GM18907 (cell line): Measurements from ENCODE around the gene TCIRG1.
"Not testable (repeated sequence)": the region's sequence is repeated elsewhere in the genome, so short reads cannot be mapped to it uniquely, and the experiment has no call there.

Experiments
- ATAC-seq: cut with Tn5 transposase; IDR thresholded peaks from one replicate; pipeline ENCODE4 v1.9.1; 2021; ENCODE audit warnings: mild to moderate bottlenecking, moderate library complexity; ENCODE audit not compliant: unreplicated experiment

Gene TCIRG1, protein sequence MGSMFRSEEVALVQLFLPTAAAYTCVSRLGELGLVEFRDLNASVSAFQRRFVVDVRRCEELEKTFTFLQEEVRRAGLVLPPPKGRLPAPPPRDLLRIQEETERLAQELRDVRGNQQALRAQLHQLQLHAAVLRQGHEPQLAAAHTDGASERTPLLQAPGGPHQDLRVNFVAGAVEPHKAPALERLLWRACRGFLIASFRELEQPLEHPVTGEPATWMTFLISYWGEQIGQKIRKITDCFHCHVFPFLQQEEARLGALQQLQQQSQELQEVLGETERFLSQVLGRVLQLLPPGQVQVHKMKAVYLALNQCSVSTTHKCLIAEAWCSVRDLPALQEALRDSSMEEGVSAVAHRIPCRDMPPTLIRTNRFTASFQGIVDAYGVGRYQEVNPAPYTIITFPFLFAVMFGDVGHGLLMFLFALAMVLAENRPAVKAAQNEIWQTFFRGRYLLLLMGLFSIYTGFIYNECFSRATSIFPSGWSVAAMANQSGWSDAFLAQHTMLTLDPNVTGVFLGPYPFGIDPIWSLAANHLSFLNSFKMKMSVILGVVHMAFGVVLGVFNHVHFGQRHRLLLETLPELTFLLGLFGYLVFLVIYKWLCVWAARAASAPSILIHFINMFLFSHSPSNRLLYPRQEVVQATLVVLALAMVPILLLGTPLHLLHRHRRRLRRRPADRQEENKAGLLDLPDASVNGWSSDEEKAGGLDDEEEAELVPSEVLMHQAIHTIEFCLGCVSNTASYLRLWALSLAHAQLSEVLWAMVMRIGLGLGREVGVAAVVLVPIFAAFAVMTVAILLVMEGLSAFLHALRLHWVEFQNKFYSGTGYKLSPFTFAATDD

DNA sequence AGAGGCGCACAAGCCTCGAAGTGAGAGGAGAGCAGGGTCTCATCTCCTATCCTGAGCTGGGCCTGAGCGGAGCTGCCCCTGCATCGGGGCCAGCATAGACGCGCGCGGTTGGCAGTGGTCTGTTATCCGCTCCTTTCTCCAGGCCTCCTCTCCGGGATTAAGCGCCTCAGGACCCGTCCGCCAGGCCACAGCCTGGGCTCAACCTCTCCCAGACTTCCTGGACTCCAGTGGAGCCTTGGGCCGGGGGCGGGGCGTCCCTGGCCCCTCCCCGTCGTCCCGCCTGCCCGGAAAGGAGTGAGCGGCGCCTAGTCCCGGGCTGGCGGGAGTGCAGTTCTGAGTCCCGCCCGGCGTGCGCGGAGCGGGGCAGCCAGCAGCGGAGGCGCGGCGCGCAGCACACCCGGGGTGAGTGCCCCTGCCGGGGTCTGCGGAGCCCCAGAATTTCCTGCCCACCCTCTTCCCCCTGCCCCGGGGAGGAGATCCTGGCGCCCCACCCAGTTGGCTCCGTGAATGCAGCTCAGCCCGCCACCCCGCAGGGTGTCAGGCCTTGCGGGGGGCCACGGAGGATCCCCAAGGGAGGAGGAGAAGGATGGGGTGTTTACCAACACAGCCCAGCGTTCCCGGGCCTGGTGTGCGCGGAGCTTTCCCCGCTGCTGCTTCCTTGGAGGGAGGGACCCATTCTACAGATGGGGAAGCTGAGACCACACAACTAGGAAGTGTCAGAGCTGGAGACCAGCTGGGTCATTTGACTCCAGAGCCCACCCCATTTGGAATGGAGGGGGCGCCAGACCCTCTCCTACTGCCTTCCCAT is at the start of gene TCIRG1:
TCIRG1 (plus strand) TSS at position 308 of the 808 bp plus-strand sequence. CDS start 2,247 bp downstream, outside the sequence.
- no peak for ATAC-seq

DNA sequence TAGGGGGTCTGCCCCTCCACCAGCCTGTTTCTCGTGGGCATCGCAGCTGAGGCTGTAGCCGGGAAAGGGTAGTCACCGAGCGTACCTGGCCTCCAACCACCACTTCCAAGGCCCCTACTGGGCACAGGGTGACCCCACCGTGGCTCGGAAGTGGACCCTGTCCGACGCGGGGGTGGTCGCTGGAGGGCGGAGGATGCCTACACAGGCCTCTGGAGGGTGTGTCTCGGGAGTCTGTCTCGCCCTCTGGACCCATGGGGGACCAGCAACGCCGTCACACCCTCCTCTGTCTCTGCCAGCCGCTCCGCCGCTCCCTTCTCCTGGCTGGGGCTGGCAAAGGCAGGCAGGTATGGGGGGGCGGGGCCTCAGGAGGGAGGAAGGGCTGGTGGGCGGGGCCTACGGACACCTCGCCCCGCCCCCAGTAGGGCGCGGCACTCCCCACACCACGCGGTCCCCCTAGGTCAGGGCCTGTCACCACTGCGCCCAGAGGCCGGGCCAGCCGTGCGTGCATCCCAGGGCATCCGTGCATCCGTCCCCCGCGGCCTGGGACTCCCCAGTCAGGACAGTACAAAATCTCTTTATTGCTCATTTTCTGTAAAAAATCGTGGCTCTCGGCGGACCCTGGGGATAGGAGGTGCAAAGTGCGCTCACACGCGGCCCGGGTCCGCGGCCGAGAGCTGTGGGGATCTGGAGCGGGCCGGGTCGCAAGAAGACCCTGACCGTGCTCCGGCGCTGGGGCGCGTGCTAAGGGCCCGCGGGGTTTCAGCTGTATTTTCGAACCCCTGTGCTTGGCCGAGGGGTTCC is 48.1 kb upstream of the TCIRG1 start:
- ATAC-seq = not testable (repeated sequence)

DNA sequence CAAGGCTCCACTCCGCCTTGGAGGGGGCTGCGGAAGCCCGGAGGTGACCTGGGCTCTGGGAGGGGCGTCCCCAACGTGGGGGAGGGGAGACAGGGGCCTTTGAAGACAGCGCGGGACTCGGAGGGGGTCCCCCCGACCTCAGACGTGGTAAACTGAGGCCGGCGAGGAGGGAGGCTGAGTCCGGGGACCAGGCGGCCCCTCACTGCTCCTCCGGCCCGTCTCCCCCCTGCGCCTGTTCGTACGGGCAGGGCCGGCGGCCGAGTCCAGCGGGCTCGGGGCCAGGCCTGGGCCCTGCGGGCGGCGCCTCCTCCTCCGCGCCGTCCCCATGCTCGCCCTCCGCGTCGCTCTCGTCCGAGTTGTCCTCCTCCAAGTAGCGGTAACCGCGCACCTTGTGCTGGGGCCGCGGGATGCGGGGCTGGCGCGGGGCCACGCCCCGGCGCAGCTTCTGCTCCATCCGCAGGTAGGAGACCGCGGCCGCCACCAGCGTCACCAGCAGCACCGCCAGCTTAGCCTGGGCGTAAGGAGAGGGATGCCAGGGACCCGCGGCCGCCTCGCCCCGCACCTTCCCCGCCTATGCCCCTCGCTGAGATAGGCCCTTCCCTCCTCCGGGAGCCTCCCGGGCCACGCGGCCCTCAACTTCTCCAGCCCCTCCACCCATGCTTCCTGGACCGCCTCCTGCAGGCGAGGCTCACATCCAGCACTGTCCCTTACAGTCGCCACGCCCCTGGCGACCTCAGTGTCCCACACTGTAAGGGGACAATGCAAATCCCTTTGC is 47.3 kb upstream of the TCIRG1 start:
- not testable (repeated sequence) for ATAC-seq

DNA sequence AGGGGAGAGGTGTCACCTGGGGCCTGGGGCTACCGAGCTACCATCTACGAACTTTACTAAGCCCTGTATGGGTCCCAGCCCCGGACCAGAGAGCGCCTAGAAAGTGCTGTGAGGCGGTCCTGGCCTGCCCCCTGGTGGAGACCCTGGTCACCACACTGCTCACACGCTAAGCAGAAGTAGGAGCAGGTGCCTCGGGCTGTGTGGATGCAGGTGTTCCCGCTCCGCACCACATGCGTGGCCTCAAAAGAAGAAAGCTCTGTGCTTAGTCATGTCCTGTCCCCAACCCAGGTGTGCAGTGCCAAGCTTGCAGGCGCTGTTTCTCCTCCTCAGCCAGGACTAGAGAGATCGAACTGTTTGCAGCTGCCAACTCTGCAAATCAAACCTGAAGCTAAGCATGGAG is 45.0 kb upstream of the TCIRG1 start:
- not testable (repeated sequence) for ATAC-seq

DNA sequence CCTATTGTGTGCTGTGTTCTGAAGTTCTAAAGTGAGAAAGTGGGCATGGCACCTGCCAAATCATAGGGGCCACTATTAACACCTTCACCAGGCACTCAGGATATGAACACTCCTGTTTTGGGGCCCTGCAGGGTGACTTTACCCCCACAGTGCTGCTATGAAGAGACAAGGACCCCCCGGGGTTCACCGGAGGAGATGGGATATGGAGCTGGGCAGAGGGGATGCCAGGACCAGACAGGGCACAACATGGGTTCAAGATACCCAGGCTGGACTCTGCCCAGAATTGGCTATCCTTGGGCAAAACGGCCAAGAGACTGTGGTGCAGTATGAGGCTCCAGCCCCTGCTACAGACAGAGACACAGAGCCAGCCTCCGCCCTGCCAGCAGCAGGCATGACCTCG is 44.4 kb upstream of the TCIRG1 start:
- ATAC-seq = not testable (repeated sequence)

DNA sequence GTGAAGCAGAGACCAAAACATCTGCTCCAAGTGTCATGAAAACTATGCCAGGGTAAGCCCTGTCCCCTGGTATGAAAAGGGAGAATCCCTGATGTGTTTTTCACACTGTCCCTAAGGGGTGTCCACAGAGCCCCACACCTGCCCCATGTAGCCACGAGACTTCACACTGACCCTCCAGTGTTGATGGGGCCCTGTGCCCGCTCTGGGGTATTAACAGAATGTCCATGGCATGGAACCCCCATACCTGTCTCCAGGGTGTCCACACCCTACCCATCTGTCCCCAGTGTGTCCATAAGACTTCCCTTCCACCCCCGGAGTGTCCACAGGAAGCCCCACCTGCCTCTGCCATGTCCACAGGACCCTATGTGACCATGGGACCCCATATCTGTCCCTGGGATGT is 43.7 kb upstream of the TCIRG1 start:
- ATAC-seq = not testable (repeated sequence)

DNA sequence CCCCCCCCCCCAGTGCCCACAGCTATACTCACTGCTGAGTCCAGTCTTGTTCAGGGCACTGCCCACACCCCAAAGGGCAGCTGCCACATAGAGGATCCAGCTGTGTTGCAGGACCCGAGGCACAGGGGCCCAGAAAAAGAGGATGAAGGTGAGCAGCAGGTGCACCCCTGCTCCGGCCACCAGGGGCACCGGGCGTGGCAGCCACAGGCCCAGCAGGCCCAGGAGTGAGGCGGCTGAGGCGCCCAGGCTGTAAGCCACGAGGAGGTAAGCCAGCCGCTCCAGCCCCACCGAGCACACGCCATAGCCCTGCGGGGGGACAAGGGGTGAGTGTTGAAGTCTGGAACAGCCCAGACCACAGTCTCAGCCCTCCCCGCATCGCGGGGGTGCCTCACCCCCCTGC is 43.2 kb upstream of the TCIRG1 start:
- ATAC-seq = not testable (repeated sequence)

DNA sequence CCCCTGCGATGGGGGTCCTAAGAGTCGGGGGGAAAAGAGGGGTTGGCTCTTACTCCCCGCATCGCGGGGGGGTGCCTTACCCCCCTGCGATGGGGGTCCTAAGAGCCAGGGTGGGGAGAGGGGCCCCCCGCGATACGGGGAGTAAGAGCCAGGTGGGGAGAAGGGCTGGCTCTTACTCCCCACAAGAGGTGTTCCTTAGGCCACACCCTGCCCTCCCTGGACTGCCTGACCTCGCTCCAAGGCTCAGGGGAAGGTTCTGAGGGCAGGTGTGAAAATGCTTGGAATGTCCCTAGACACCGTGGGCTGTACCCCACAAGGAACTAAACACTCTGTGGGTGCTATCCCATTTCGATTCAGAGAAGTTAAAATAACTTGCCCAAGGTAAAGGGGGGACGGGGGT is 42.8 kb upstream of the TCIRG1 start:
- ATAC-seq = no peak

DNA sequence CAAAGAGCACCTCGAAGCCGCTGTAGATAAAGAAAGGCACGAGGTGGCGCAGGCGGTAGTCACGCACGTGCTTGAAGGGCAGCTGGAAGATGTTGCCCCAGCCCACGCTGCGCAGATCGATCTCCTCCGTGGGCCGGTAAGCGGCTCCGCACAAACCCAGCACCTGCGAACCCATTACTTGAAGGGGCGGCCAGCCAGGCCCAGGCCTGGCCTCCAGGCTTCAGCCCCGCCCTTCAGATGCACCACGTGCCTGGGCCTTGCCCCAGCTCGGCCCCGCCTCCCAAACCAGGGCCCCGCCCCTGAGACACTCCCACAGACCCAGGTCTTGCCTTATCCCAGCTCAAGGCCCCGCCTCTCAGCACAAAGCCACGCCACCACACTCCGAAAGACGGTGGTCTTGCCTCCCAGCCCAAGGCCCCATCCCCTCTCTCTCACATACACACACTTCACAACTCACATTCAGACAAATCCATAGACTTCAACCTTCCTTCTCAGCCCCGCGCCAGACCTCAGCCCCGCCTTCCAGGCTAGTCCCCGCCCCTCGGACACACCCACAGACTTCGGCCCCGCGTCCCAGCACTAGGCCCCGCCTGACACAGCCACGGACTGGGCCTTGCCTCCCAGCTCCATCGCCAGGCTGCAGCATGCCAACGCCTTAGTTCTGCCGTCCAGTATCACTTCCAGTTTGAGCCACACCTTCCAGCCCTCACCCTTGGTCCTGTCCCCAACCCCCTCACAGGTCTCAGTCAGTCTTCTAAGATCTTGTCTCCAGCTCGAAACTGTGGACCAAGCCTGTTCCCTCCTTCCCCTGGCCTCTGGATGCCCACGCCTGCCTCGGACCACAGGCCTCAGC is 42.0 kb upstream of the TCIRG1 start:
- no peak for ATAC-seq

DNA sequence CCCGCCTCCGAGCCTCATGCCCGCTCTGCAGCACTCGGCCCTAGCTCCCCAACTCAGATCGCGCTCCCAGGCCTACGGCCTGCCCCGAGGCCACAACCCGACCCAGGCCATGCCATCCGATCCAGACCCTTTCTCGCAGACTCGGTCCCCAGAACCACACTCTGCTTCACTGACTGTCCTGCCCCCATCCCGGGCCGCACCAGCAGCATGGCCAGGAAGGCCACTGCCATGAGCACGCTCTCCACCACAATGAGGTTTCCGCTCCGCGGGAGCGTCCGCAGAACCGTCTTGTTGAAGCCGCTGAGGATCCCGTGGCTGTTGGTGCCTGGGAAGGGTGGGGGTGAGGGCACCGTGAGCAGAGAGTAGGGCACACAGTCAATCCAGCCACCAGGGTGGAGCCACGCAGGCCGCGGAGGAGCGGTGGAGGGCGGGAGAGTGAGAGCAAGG is 41.3 kb upstream of the TCIRG1 start:
- no peak for ATAC-seq

DNA sequence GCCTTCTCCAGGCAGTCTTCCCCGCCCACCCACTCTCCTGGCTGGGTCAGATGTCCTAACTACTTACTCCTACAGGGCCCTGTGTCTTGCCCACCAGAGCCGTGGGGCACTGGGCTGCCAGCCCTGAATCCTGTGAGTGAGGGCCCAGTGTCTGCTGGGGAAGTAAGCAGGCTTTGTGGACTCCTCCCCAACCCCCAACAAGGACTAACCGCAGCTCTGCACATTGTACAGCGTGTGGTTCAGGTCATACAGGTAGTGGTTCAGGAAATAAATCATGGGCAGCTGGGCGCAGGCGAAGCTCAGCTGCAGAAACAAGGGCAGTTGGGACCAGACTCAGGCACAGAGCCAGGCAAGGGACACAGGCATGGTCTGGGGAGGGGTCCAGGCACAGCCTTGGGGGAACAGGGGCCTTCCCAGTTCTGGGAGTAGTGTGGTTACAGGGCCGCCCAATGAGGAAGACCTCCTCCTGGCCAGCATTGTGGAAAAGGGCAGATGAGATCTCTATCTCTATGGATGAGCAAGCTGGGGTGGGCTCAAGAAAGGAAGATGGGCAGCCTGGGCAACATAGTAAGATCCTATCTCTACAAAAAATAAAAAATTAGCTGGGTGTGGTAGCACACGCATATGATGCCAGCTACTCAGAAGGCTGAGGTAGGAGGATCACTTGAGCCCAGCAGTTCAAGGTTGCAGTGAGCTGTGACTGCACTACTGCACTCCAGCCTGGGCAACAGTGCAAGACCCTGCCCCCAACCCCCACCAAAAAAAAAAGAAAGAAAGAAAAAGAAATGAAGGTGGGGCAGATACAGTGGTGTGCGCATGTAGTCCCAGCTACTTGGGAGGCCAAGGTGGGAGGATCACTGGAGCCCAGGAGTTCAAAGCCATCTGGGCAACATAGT is 40.4 kb upstream of the TCIRG1 start:
- no peak for ATAC-seq

DNA sequence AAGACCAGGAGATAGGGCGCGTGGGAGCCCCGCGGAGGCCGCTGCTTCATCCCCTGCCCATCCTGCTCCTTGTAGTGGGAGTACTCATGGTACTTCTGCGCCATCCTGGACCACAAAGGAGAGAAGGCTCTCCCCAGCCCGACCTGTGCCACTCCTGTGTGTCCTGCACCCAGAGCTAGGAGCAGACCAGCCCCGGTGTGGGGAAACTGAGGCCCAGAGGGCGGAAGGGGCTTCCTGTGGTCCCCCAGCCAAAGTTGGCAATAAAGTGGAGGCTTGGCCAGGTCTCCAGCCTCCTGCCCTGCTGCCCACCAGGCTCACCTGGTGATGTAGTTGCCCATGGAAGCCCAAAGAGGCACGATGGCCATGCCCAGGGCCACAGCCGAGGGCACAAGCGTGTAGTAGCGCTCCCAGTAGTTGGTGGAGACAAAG is 39.6 kb upstream of the TCIRG1 start:
- no peak for ATAC-seq

DNA sequence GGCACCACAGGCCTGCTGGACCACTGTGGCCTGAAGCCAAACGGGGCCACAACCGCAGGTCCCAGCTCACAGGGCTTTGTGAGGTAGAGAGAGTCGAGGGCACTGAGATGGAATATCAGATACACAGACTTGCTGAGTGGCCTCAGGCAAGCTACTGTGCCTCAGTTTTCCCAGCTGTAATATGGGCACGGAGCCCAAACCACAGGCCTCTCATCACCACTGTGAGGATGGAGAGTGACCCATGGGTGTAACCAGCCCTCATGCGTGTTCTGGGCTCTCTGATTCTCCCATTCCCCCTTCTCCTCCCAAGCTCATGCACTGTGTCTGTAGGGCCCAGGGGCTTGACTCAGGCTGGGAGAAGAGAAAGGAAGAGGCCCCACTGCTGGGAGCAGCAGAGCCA is 39.1 kb upstream of the TCIRG1 start:
- ATAC-seq = no peak

DNA sequence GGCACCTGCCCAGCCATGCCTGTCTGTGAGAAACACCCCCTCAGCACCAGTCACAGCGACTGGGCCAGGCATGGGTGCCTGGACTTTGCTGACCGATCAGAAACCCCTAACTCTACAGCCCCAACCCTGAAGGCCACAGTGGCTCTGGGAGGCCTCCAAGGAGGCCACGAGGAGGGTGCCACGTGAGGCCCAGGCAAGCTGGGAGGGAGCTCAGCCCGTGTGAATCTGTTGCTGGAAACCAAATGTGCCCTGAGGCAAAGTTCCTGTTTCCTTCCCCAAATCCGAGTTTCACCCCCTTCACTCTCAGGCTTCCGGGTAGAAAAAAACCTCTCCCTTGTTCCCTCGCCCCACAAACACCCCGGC is 36.3 kb upstream of the TCIRG1 start:
- peak; percentile 30 for ATAC-seq

DNA sequence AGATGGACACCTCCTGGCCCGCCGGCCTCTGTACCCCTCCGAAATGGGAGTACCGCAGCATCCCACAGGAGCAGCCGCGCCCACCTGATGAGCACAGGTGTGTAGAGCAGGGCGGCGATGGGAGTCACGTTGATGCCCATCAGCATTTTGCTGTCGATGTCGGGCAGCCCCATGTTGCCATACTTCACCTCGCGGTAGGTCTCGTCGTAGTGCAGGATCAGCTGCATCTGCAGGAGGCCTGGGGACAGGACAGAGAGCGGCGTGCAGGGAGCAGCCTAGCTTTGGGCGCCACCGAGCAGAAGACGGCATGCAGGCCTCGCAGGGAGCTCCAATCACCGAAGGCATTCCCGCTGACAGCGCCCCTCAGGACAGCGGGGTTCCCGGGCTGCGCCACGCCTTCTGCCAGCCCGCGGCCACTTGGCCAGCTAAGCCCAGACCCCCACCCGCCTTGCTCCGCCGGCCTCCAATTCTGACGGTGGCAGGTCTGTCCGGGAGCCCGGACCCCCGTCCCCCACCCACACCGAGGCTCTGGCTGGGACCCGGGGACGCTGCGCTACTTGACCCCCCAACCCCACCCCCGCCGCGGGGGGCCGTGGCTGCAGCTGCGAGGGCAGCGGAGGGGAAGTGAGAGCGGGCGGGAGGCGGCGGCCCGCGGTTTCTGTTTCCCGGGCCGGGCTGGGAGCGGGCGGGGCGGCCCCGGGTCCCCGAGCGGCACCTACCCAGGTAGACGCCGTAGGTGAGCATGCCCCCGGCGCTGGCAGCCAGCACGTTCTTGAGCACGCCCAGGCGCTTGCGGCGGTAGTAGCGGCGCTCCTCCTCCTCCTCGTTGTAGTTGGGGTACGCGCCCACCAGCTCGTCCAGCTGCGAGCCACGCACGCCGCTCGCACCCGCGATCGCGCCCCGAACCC is 35.6 kb upstream of the TCIRG1 start:
- ATAC-seq = peak; percentile 35

DNA sequence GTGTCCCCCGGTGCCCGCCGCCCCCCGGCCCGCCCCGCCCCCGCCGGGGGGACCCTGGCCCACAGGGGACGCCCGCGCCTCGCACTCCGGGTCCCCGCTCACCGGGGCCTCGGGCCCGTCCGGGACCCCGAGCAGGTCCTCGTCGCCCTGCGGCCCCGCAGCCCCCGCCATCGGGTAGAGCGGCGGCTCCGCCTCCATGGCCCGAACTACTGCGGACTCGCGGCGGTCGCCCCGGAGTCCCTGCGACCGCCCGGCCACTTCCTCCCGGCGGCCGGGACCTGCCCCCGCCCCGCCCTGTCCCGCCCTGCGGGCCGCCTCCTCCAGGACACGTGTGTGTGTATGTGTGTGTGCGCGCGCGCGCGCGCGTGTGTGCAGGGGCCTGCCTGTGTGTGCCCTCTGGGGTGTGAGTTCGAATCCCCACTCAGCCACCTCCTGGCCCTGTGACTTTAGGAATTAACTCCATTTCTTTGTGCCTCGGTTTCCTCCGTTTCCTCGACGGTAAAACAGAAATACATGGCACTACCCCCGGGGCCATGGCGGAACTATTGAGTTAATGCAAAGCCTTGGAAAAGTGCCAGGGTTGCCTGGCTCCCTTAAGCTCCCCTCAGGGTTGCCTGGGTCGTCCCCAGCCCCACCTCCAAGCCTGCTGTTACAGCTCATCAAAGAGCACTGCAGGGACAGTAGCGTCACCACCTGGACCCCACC is 34.8 kb upstream of the TCIRG1 start, which contains the start of gene UNC93B1:
UNC93B1 (minus strand) TSS at position 252 of the 705 bp plus-strand sequence; CDS start at position 198, 54 bp downstream.
- ATAC-seq = peak; percentile 48
